HepG2 (cell line): ENCODE measurements around the gene PPP1R13L. TPM values are rescaled to one million over a fixed set of nuclear protein-coding genes. Genes with fewer than 3 reads are reported as not detected.

Experiments used
- CENPT ChIP-seq: sonication (generic); formaldehyde crosslinking; IDR thresholded peaks from 2 replicates; pipeline ENCODE4 v1.8.0; 2022; ENCODE audit warnings: low read depth, mild to moderate bottlenecking, moderate library complexity, missing genetic modification reagents
- CENPX ChIP-seq: sonication (generic); formaldehyde crosslinking; IDR thresholded peaks from 2 replicates; pipeline ENCODE4 v1.9.0; 2021; ENCODE audit warnings: mild to moderate bottlenecking, missing genetic modification reagents, moderate library complexity
- ESRRA ChIP-seq: sonication (generic); formaldehyde crosslinking; IDR thresholded peaks from 2 replicates; pipeline ENCODE4 v1.5.1; 2020; ENCODE audit warnings: mild to moderate bottlenecking, low read depth, missing genetic modification reagents
- HNRNPL ChIP-seq: fragments of 200-400 bp; formaldehyde crosslinking; IDR thresholded peaks from 2 replicates; pipeline ENCODE4 v1.6.1; 2017; ENCODE audit warnings: mild to moderate bottlenecking, low read depth, low read length
- IKZF4 ChIP-seq: sonication (generic); formaldehyde crosslinking; IDR thresholded peaks from 2 replicates; pipeline ENCODE4 v1.5.1; 2020; ENCODE audit warnings: borderline replicate concordance, mild to moderate bottlenecking, low read depth, missing genetic modification reagents; ENCODE audit errors: not compliant biosample characterization
- MLLT10 ChIP-seq: sonication (generic); formaldehyde crosslinking; IDR thresholded peaks from 2 replicates; pipeline ENCODE4 v1.4.0; 2020; ENCODE audit warnings: missing genetic modification reagents
- NAIF1 ChIP-seq: sonication (generic); formaldehyde crosslinking; IDR thresholded peaks from 2 replicates; pipeline ENCODE4 v1.5.0; 2020; ENCODE audit warnings: mild to moderate bottlenecking, missing genetic modification reagents, borderline replicate concordance
- POGK ChIP-seq: sonication (generic); formaldehyde crosslinking; conservative IDR thresholded peaks from 2 replicates; pipeline ENCODE4 v1.8.0; 2022; ENCODE audit warnings: mild to moderate bottlenecking, moderate library complexity, missing genetic modification reagents
- SP140L ChIP-seq: sonication (generic); formaldehyde crosslinking; IDR thresholded peaks from 2 replicates; pipeline ENCODE4 v1.4.0; 2020; ENCODE audit warnings: missing genetic modification reagents, borderline replicate concordance
- ZC3H13 ChIP-seq: sonication (generic); formaldehyde crosslinking; IDR thresholded peaks from 2 replicates; pipeline ENCODE4 v1.8.1; 2023; ENCODE audit warnings: mild to moderate bottlenecking, missing genetic modification reagents, moderate library complexity
- ZNF20 ChIP-seq: sonication (generic); formaldehyde crosslinking; IDR thresholded peaks from 2 replicates; pipeline ENCODE4 v1.4.0; 2020; ENCODE audit warnings: mild to moderate bottlenecking, moderate library complexity, missing genetic modification reagents
- ZNF234 ChIP-seq: sonication (generic); formaldehyde crosslinking; conservative IDR thresholded peaks from 2 replicates; pipeline ENCODE4 v1.5.1; 2020; ENCODE audit warnings: mild to moderate bottlenecking, missing genetic modification reagents
- ZNF569 ChIP-seq: sonication (generic); formaldehyde crosslinking; IDR thresholded peaks from 2 replicates; pipeline ENCODE4 v1.5.0; 2020; ENCODE audit warnings: mild to moderate bottlenecking, missing genetic modification reagents, moderate library complexity, borderline replicate concordance
- ZNF615 ChIP-seq: sonication (generic); formaldehyde crosslinking; IDR thresholded peaks from 2 replicates; pipeline ENCODE4 v1.5.0; 2020; ENCODE audit warnings: mild to moderate bottlenecking, missing genetic modification reagents, borderline replicate concordance
- ZNF629 ChIP-seq: sonication (generic); formaldehyde crosslinking; conservative IDR thresholded peaks from 2 replicates; pipeline ENCODE4 v1.5.0; 2020; ENCODE audit warnings: missing genetic modification reagents
- ZNF674 ChIP-seq: sonication (generic); formaldehyde crosslinking; IDR thresholded peaks from 2 replicates; pipeline ENCODE4 v1.5.0; 2020; ENCODE audit warnings: low read depth, mild to moderate bottlenecking, missing genetic modification reagents
- ZNF678 ChIP-seq: sonication (generic); formaldehyde crosslinking; IDR thresholded peaks from 2 replicates; pipeline ENCODE4 v1.4.0; 2020; ENCODE audit warnings: mild to moderate bottlenecking, missing genetic modification reagents
- ZNF720 ChIP-seq: sonication (generic); formaldehyde crosslinking; IDR thresholded peaks from 2 replicates; pipeline ENCODE4 v1.4.0; 2020; ENCODE audit warnings: missing genetic modification reagents
- ZNF773 ChIP-seq: sonication (generic); formaldehyde crosslinking; IDR thresholded peaks from 2 replicates; pipeline ENCODE4 v1.4.0; 2020; ENCODE audit warnings: missing genetic modification reagents, borderline replicate concordance
- polyA plus RNA-seq, 8 experiments: library from polyadenylated mRNA; depleted of rRNA in 3 of 8; stranded (reverse) in 7 of 8; unstranded in 1 of 8; fragments of >200 nt; fragmentation: Illumina TruSeq in 4 of 8; extraction: Trizol in 4 of 8; gene quantifications; 2 replicates each; pipeline versions ENCODE4 v1.2.1 to v1.2.3, GENCODE V29; 2011 to 2016; ENCODE audit warnings: low read depth in 4 of 8, missing spikeins in 1 of 8, mixed read lengths in 1 of 8; ENCODE audit not compliant: insufficient read depth in 1 of 8
- total RNA-seq, 5 experiments: library from RNA; depleted of rRNA; stranded (reverse); fragments of >200 nt; fragmentation: Illumina TruSeq; extraction: Trizol; gene quantifications; 2 replicates each; pipeline ENCODE4 v1.2.3, GENCODE V29; 2016; ENCODE audit warnings: low read depth in 1 of 5
- TF ChIP-seq, protein P1 (sequence below): sonication (generic); formaldehyde crosslinking; IDR thresholded peaks from 2 replicates; pipeline ENCODE4 v1.5.1; 2020; ENCODE audit warnings: mild to moderate bottlenecking, moderate library complexity, missing genetic modification reagents
- TF ChIP-seq, protein P2 (sequence below): sonication (generic); formaldehyde crosslinking; IDR thresholded peaks from 2 replicates; pipeline ENCODE4 v1.4.0; 2020; ENCODE audit warnings: missing genetic modification reagents, mild to moderate bottlenecking, borderline replicate concordance
- TF ChIP-seq, protein P3 (sequence below): sonication (generic); formaldehyde crosslinking; IDR thresholded peaks from 2 replicates; pipeline ENCODE4 v1.4.0; 2020; ENCODE audit warnings: mild to moderate bottlenecking, low read depth, missing genetic modification reagents
- TF ChIP-seq, protein P4 (sequence below): sonication (generic); formaldehyde crosslinking; IDR thresholded peaks from 2 replicates; pipeline ENCODE4 v1.8.1; 2022; ENCODE audit warnings: mild to moderate bottlenecking, missing genetic modification reagents

The PPP1R13L gene
- total and polyA plus RNA-seq, 2 of the 13 experiments (the other 11 are each of a cell fraction or from before 2014, with no cell fraction given) = 1.3 to 6.6 TPM

DNA sequence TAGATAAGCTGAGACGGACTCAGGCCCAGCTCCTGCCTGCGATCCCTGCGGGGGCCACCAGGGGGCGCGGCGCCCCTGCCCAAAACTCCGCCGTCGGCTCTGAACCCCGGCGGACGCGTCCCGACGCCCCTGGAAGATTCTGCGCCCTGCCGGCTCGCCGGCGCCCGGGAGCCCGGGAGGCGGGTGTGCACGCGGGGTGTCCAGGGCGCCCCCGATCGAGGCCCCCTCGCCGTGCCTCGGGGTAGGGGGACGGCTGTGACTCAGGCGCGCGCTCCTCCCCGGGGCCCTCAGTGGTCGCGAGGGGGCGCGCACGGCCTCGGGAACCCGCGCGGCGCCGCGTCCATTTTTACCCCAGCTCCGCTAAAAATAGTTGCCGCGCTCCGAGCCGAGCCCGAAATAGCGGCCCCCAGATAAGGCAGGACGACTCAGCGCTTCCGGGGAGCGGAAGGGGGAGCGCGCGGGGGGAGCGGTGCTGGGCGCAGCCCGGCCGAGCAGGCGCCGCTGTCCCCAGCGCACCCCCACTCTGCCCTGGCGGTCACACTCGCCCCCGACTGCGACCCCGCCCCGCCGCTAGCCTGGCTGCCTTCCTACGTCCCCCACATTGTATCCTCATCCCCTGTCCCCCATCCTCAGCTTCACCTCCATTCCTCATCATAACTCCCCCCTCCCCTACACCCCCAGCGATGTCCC, 34.8 kb upstream of the PPP1R13L start (continued):
- TF ChIP-seq, protein P1, sequence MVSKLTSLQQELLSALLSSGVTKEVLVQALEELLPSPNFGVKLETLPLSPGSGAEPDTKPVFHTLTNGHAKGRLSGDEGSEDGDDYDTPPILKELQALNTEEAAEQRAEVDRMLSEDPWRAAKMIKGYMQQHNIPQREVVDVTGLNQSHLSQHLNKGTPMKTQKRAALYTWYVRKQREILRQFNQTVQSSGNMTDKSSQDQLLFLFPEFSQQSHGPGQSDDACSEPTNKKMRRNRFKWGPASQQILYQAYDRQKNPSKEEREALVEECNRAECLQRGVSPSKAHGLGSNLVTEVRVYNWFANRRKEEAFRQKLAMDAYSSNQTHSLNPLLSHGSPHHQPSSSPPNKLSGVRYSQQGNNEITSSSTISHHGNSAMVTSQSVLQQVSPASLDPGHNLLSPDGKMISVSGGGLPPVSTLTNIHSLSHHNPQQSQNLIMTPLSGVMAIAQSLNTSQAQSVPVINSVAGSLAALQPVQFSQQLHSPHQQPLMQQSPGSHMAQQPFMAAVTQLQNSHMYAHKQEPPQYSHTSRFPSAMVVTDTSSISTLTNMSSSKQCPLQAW (CRISPR knock-in tag) = no peak
- TF ChIP-seq CENPT (CRISPR knock-in tag) (no peak), ZNF629 (CRISPR knock-in tag) (0 out of 2 replicates have a peak, but pooled peaks have one; percentile 23), CENPX (CRISPR knock-in tag) (no peak), SP140L (CRISPR knock-in tag) (no peak), HNRNPL (no peak), ZNF569 (no peak), MLLT10 (CRISPR knock-in tag) (no peak), IKZF4 (CRISPR knock-in tag) (no peak), ZNF773 (CRISPR knock-in tag) (no peak), ZNF234 (CRISPR knock-in tag) (no peak), ZNF615 (CRISPR knock-in tag) (no peak), NAIF1 (CRISPR knock-in tag) (no peak), ZC3H13 (CRISPR knock-in tag) (no peak), ZNF720 (no peak), ZNF20 (CRISPR knock-in tag) (no peak), ZNF678 (no peak), POGK (0 out of 2 replicates have a peak, but pooled peaks have one; percentile 58), ZNF674 (CRISPR knock-in tag) (no peak), ESRRA (CRISPR knock-in tag) (no peak)
- TF ChIP-seq, protein P2, sequence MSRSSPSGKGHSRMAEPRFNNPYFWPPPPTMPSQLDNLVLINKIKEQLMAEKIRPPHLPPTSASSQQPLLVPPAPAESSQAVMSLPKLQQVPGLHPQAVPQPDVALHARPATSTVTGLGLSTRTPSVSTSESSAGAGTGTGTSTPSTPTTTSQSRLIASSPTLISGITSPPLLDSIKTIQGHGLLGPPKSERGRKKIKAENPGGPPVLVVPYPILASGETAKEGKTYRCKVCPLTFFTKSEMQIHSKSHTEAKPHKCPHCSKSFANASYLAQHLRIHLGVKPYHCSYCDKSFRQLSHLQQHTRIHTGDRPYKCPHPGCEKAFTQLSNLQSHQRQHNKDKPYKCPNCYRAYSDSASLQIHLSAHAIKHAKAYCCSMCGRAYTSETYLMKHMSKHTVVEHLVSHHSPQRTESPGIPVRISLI (CRISPR knock-in tag) = no peak
- TF ChIP-seq, protein P3, sequence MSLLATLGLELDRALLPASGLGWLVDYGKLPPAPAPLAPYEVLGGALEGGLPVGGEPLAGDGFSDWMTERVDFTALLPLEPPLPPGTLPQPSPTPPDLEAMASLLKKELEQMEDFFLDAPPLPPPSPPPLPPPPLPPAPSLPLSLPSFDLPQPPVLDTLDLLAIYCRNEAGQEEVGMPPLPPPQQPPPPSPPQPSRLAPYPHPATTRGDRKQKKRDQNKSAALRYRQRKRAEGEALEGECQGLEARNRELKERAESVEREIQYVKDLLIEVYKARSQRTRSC (CRISPR knock-in tag) = no peak
- TF ChIP-seq, protein P4, sequence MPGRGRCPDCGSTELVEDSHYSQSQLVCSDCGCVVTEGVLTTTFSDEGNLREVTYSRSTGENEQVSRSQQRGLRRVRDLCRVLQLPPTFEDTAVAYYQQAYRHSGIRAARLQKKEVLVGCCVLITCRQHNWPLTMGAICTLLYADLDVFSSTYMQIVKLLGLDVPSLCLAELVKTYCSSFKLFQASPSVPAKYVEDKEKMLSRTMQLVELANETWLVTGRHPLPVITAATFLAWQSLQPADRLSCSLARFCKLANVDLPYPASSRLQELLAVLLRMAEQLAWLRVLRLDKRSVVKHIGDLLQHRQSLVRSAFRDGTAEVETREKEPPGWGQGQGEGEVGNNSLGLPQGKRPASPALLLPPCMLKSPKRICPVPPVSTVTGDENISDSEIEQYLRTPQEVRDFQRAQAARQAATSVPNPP (CRISPR knock-in tag) = peak; percentile 97
